Peyer's patch (tissue), 4 donors: Measurements from ENCODE around the gene RERE.

Experiments used
- CTCF ChIP-seq, 6 experiments: fragments of 450-650 bp in 4 of 6; fragments of 200-600 bp in 2 of 6; sonication (generic) in 1 of 6; IDR thresholded peaks; one replicate each; pipeline ENCODE4 v1.5.1; 2017 to 2019; ENCODE audit warnings: antibody characterized with exemption in 6 of 6, mild to moderate bottlenecking in 3 of 6, moderate library complexity in 1 of 6
- POLR2A ChIP-seq, 2 donors: fragments of 450-650 bp; IDR thresholded peaks; one replicate each; pipeline ENCODE4 v1.5.1; 2017; ENCODE audit warnings: antibody characterized with exemption in 2 of 2, mild to moderate bottlenecking in 2 of 2, moderate library complexity in 2 of 2

GRCh38 chr1:8699679-8700078, 117.8 kb downstream of the RERE start:
- no peak for TF ChIP-seq CTCF (IDR thresholded peaks at IDR 0.05)
- no peak for TF ChIP-seq POLR2A (IDR thresholded peaks at IDR 0.05)
